ENCODE results near the gene LYZL1. TPM values are rescaled to one million over a fixed set of nuclear protein-coding genes. Genes with fewer than 3 reads are reported as not detected.

The LYZL1 gene
- total and polyA plus RNA-seq, 9 donors, result not detected

DNA sequence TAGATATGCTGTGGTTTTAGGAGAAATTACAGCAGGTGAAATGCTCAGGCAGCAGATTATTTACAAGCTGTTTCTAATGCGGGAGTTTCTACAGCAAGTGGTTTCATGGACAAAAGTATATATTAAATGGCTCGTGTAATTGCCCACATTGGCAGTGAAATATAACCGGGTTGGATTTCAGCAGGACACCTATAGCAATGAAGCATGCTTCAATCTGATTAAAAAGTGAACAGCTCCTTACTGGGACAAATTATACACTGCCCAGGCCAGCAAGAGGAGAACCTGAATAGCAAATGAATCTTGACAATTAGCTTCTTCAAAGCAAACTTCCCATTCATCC, 35.2 kb upstream of the LYZL1 start:
- WGBS, 3 donors, result 78 to 93% (median 90%) methylated on average over 3 of the region's 3 CpGs
- peaks cover 20% of the 10 kb centered on the region for H3K4me1 ChIP-seq (ENCODE audit: insufficient read depth)
- no peak for TF ChIP-seq POLR2A (IDR thresholded peaks at IDR 0.05)
- no peak for TF ChIP-seq EP300 (IDR thresholded peaks at IDR 0.05)
- TF ChIP-seq CTCF (IDR thresholded peaks at IDR 0.05), result no peak
- H3K27ac ChIP-seq, result no peak overlapping the region
- H3K9me3 ChIP-seq, result no peaks in the 10 kb centered on the region
- DNase-seq, result no peak
- H3K36me3 ChIP-seq, result no peaks in the 10 kb centered on the region
- no peak overlapping the region for H3K4me3 ChIP-seq
- intact Hi-C loops (cut with DNase I), result no loop called here
- H3K27me3 ChIP-seq, result no peaks in the 10 kb centered on the region

DNA sequence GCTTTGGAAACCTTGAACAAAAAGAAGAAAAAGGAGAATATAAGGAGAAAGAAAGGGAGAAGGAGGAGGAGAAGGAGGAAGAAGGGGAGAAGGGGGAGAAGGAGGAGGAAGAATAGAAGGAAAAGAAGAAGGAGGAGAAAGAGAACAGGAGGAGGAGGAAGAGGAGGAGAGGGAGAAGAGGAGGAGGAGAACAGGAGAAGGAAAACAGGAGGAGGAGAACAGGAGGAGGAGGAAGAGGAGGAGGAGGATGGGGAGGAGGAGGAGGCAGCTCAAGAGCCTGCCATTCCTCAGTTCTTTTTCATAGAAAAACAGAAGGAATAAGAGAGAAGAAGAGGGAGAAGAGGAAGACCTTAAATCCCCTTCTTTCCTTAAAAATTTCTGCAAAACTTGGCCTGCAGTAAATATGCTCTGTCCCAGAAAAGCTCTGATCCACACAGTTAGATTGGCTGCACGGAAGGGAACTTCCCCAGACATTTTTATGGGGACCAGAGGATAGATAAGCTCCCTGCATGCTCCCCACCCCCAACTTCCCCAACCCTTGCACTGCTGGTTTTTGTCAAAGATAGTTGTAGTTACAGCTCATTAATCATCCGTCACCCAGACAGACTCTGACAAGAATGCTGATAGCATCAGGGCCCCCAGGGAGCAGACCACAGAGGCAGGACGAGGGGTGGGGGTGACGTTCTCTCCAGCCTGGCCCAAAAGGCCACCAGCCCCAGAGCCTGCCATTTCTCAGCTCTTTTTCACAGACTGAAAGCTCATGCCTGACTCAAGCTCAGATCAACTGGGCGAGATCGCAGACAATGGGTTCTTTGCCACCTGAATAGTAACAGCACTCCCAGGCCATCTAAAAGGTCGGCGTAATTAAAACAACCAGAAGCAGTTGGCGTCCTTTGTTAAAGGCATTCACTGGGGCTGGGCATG, 34.5 kb upstream of the LYZL1 start:
- intact Hi-C loops (cut with DNase I), result no loop called here
- whole genome bisulfite sequencing, 3 donors, result 57 to 74% (median 65%) methylated on average over 9 of the region's 9 CpGs
- Histone ChIP-seq H3K4me3 (no peak overlapping the region), H3K9me3 (no peaks in the 10 kb centered on the region), H3K27ac (no peak overlapping the region), H3K4me1 (ENCODE audit: insufficient read depth) (peaks cover 18% of the 10 kb centered on the region), H3K27me3 (no peaks in the 10 kb centered on the region), H3K36me3 (no peaks in the 10 kb centered on the region)
- DNase-seq, result no peak
- TF ChIP-seq POLR2A (IDR thresholded peaks at IDR 0.05) (no peak), EP300 (IDR thresholded peaks at IDR 0.05) (no peak), CTCF (IDR thresholded peaks at IDR 0.05) (no peak)

GRCh38 chr10:29255104-29255503, 33.8 kb upstream of the LYZL1 start:
- 78 to 83% (median 81%) methylated on average over 3 of the region's 3 CpGs for WGBS, 3 donors
- Histone ChIP-seq H3K36me3 (no peaks in the 10 kb centered on the region), H3K27me3 (no peaks in the 10 kb centered on the region), H3K27ac (no peak overlapping the region), H3K4me1 (ENCODE audit: insufficient read depth) (peaks cover 18% of the 10 kb centered on the region), H3K4me3 (no peak overlapping the region), H3K9me3 (no peaks in the 10 kb centered on the region)
- intact Hi-C loops (cut with DNase I), result no loop called here
- TF ChIP-seq EP300 (IDR thresholded peaks at IDR 0.05) (no peak), POLR2A (IDR thresholded peaks at IDR 0.05) (no peak)
- no peak for DNase-seq

DNA sequence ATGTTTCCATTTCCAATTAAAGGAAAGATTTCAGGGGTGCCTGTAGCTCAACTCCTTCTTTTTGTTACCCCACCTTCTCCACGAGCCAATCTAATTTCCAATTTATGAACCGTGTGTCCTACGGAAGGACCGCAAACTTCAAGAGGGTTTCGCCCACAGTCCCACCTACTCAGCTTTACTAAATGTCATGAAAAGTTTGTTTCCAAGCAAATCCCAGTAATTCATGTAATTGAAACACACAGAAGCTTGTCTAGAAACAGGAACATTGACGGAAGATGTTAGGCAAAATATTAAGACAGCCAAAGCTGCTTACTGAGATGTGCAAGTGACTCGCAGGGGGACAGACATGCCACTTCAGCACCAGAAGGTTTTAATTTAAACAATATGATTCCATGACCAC, 32.9 kb upstream of the LYZL1 start:
- Histone ChIP-seq H3K36me3 (no peaks in the 10 kb centered on the region), H3K9me3 (no peaks in the 10 kb centered on the region), H3K27me3 (no peaks in the 10 kb centered on the region), H3K4me3 (no peak overlapping the region), H3K4me1 (ENCODE audit: insufficient read depth) (peaks cover 18% of the 10 kb centered on the region), H3K27ac (peak overlapping the region in 1 of 2 donors; percentile 21)
- DNase-seq, result no peak
- TF ChIP-seq EP300 (IDR thresholded peaks at IDR 0.05) (no peak), POLR2A (IDR thresholded peaks at IDR 0.05) (no peak)
- intact Hi-C loops (cut with DNase I), result no loop called here
- WGBS, 3 donors, result 81 to 82% (median 81%) methylated on average over 7 of the region's 7 CpGs

DNA sequence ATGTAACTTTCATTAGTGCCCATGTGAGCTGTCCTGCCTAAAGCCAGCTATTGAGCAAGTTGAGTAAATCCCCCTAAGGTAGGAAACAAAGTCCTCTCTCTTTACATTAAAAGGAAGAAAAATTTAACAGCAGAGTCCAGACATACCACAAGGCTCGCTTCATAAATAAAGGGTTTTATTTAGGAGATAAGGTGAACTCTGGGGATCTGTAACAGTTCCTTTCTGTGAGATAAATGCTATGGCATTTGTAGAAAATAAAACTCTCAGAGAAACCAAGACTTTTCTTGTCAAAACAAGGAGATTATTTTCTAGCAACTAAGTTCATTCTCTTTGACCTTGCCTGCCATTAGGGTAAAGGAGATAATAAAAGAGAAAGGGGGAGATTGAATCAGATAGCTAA, 32.3 kb upstream of the LYZL1 start:
- no peaks in the 10 kb centered on the region for H3K27me3 ChIP-seq
- WGBS, 3 donors, result 8 to 17% (median 12%) methylated on average over 1 of the region's 1 CpG
- no peak overlapping the region for H3K4me3 ChIP-seq
- TF ChIP-seq EP300 (IDR thresholded peaks at IDR 0.05) (no peak), CTCF (IDR thresholded peaks at IDR 0.05) (no peak), POLR2A (IDR thresholded peaks at IDR 0.05) (no peak)
- H3K4me1 ChIP-seq (ENCODE audit: insufficient read depth), result peaks cover 18% of the 10 kb centered on the region
- no peaks in the 10 kb centered on the region for H3K36me3 ChIP-seq
- no peaks in the 10 kb centered on the region for H3K9me3 ChIP-seq
- H3K27ac ChIP-seq, result peak overlapping the region in 1 of 2 donors; percentile 21
- no peak for DNase-seq
- intact Hi-C loops (cut with DNase I), result no loop called here

All from ovary (tissue), 9 donors.